Breast epithelium (tissue), 3 donors: ENCODE data around the gene LBHD2.

Experiments used
- POLR2A ChIP-seq: fragments of 450-650 bp; IDR thresholded peaks from one replicate; pipeline ENCODE4 v1.6.1; 2016; ENCODE audit warnings: antibody characterized with exemption, mild to moderate bottlenecking, moderate library complexity
- TF ChIP-seq, protein P1 (sequence below), 3 donors: fragments of 450-650 bp; IDR thresholded peaks; one replicate each; pipeline ENCODE4 v1.5.1; 2016 to 2017; ENCODE audit warnings: antibody characterized with exemption in 3 of 3, mild to moderate bottlenecking in 3 of 3, moderate library complexity in 3 of 3

GRCh38 chr14:103128631-103129300, 44.8 kb downstream of the LBHD2 start:
- TF ChIP-seq, protein P1, sequence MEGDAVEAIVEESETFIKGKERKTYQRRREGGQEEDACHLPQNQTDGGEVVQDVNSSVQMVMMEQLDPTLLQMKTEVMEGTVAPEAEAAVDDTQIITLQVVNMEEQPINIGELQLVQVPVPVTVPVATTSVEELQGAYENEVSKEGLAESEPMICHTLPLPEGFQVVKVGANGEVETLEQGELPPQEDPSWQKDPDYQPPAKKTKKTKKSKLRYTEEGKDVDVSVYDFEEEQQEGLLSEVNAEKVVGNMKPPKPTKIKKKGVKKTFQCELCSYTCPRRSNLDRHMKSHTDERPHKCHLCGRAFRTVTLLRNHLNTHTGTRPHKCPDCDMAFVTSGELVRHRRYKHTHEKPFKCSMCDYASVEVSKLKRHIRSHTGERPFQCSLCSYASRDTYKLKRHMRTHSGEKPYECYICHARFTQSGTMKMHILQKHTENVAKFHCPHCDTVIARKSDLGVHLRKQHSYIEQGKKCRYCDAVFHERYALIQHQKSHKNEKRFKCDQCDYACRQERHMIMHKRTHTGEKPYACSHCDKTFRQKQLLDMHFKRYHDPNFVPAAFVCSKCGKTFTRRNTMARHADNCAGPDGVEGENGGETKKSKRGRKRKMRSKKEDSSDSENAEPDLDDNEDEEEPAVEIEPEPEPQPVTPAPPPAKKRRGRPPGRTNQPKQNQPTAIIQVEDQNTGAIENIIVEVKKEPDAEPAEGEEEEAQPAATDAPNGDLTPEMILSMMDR (IDR thresholded peaks at IDR 0.05), result no peak
- no peak for TF ChIP-seq POLR2A
